ENCODE results near the gene AP1S1.
"Not testable (repeated sequence)": the region's sequence is repeated elsewhere in the genome, so short reads cannot be mapped to it uniquely, and the experiment has no call there.

Gene AP1S1

GRCh38 chr7:101172005-101172853 lies 18.0 kb downstream of the AP1S1 start:
- DNase-seq = no peak

- no peak for DNase-seq
These were observed 18.8 kb downstream of the AP1S1 start for GRCh38 chr7:101172854-101173751.

DNA sequence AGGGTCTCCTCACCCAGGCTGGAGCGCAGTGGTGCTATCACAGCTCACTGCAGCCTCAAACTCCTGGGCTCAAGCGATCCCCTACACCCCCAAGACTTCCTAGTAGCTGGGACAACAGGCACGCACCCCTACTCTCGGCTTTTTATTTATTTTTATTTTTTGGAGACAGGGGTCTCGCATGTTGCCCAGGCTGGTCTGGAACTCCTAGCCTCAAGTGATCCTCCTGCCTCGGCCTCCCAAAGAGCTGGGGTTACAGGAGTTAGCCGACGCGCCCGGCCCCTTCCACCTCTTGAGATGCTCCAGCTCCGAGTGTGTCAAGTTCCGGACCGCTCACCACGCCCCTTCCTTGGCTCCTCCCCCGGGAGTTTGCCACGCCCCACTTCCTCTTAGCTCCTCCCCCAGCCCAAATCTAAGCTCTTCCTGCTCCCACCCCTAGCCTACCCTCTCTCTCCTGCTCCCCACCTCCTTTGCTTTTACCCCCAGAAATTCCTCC lies 19.5 kb downstream of the AP1S1 start:
- DNase-seq = peak in 3 of 4 experiments; percentile 33 to 52 (median 46)

DNA sequence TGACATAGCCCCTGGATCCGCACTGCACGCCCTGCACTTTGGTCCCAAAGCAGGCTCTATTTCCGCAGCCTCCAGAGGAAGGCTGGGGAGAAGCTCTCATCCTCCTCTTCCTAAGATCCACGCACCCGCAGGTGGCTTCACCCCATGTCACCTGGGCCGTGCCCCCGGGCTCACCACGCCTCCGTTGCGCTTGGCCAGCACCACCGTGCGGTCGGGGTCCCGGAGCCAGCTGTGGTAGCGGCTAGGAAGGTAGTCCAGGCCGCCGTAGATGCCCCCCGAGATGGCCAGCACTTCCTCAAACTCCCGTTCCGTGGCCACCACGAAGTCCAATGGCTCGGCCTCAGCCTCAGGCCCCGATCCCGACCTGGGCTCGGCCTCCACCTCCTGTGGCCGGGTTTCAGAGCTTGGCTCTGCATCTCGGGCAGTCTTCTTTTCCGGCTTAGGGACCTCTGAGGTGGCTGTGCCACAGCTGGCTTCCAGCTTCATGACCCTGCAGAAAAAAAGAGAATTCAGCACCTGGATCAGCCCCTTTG lies 20.1 kb downstream of the AP1S1 start:
- no peak for DNase-seq

GRCh38 chr7:101175664-101176063 lies 21.4 kb downstream of the AP1S1 start:
- no peak for DNase-seq

- DNase-seq = no peak
These were observed 23.4 kb downstream of the AP1S1 start for GRCh38 chr7:101177644-101178043.

DNA sequence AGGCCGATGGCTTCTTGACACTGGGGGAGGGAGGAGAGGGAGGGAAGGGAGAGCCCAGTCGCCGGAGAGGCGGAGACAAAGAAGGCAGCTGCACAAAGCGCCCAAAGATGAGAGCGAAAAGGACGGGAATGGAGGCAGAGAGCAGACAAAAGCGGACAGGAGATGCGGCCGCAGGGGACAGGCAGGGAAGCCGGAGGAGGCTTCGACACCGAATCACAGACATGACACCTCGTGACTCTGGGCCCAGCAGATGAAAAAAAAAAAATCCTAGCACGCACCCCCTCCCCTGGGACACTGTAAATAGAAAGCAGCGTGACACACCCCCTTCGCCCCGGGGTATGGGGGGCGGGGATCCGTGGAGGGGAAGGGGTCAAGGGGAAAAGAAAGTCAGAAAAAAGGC lies 24.8 kb downstream of the AP1S1 start:
- DNase-seq = no peak

DNA sequence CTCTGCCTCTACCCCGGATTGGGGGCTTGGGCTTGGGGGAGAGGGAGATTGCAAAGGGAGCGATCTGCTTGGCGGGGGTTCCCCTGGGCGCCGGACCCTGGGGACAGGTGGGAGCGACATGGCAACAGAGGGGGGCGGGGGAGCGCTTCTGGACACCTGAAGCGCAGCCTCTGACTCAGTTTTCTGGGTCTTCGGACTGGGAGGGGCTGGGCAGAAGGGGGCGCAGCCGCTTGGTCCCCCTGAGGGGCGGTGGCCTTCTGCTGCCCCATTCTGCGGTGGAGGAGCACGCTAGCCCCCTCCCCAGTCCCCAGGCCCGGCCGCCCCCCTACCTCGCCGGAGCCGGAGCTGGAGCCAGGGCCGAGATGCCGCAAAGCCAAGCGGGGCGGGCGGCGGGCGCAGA lies 25.4 kb downstream of the AP1S1 start:
- DNase-seq = no peak

DNA sequence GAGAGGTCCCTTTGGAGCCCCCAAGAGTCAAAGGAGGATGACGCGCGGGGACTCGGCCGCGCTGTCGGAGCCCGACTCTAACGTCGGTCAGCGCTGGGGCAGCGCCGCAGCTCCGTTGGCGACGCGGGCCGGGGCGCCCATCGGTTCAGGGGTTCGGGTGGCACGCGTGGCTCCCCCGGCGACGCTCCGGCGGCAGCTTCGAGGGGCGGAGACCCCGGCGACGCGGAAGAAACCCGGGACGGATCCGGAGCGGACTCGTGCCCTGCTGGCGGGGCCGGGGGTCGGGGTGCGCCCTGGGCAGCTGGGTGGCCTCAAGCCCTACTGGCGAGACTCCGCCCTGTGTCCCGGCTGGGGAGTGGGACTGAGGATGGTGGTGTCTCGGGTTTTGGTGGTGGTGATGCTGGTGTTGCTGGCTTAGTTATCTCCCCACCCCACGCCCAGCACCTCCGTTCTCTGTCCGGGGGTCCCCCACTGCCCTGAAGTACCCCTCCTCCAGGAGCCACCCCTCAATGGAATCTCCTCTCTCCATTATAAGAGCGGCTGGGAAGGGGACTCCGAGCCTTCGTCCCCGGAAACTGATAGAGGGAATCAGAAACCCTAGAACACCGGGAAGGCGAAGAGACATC lies 26.0 kb downstream of the AP1S1 start, which contains the start of gene NAT16:
TSS of gene NAT16 (minus strand) at position 164 of the 626 bp plus-strand sequence. CDS start 5,486 bp downstream, outside the sequence.
- DNase-seq = no peak

DNA sequence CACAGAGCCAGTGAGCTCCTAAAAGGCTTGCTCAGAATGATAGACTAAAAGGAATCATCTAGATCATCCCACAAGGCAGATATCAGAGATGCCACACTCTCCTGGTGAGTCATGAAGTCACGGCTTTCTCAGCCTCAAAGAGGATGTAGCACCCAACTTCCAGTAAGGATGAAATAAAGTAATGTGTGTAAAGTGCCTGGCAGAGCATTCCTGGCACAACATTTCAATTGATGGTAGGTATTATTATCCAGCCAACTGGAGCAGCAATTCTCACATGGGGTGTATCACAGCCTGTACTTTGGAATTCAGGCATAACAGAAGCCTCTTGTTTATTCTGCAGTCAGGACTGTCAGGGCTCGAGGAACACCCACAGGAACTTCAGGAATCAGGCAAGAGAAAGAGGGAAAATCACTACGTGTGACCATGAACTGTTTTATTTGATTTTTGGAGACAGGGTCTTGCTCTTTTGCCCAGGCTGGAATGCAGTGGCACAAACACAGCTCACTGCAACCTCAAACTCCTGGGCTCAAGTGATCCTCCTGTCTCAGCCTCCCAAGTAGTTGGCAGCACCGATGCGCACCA lies 31.1 kb downstream of the AP1S1 start:
- DNase-seq = no peak

- DNase-seq = no peak
These were observed 31.9 kb downstream of the AP1S1 start for GRCh38 chr7:101186194-101186593.

- DNase-seq = no peak
These were observed 32.7 kb downstream of the AP1S1 start for GRCh38 chr7:101186844-101187428.

DNA sequence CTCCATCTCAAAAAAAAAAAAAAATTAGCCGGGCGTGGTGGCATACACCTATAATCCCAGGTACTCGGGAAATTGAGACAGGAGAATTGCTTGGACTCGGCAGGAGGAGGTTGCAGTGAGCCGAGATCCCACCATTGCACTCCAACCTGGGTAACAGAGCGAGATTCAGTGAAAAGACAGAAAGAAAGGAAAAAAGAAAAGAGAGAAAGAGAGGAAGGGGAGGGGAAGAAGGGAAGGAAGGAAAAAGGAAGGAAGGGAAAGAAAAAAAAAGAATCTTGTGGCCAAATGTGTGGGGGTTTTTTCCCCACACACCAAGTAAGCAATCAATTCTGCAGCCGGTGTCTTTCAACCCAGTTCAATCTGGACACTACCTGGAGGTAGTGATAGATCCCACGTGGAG lies 34.8 kb downstream of the AP1S1 start:
- no peak for DNase-seq

GRCh38 chr7:101195884-101196283 lies 41.6 kb downstream of the AP1S1 start:
- no peak for DNase-seq

DNA sequence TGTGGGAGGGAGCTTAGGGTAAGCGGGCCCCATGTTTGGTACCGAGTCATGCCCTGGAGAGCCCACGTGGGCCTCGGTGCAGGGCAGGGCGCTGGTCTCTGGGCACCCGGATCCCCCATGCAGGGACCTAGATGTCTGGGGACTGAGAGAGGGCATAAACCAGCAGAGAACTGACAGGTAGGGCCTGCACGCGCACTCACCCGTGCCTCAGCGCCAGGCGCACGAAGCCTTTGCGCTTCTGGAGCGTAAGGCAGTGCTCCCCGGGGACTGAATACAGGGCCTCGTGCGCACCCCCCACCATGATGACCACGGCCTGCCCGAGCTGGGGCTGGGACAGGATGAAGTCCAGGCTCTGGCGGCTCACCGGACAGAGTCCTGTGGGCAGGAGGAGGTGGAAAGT lies 43.7 kb downstream of the AP1S1 start:
- no peak for DNase-seq

- no peak for DNase-seq
These were observed 44.2 kb downstream of the AP1S1 start for GRCh38 chr7:101198476-101198875.

DNA sequence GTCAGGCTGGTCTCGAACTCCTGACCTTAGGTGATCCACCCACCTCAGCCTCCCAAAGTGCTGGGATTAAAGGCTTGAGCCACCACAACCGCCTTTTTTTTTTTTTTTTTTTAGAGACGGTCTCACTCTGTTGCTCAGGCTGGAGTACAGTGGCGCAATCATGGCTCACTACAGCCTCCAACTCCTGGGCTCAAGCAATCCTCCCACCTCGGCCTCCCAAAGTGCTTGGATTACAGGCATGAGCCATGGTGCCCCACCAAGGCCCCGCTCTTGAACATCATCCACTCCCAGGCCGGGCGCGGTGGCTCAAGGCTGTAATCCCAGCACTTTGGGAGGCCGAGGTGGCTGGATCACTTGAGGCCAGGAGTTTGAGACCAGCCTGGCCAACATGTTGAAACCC lies 45.2 kb downstream of the AP1S1 start:
- not testable (repeated sequence) for DNase-seq

GRCh38 chr7:101200504-101200861 lies 46.2 kb downstream of the AP1S1 start:
- no peak for DNase-seq

GRCh38 chr7:101200862-101201599 lies 46.8 kb downstream of the AP1S1 start, which contains the start of gene MOGAT3:
TSS of gene MOGAT3 (minus strand) at chr7:101201036. CDS start at chr7:101200854, 182 bp downstream.
- no peak for DNase-seq

GRCh38 chr7:101201695-101202602 lies 47.7 kb downstream of the AP1S1 start:
- no peak for DNase-seq

Data from activated naive CD4-positive, alpha-beta T cell (primary cell).